ENCODE results near the gene C16orf90.
"Not testable (repeated sequence)": the region's sequence is repeated elsewhere in the genome, so short reads cannot be mapped to it uniquely, and the experiment has no call there.

Gene C16orf90

GRCh38 chr16:3511286-3512180 lies 16.2 kb upstream of the C16orf90 start:
- DNase-seq: no peak

DNA sequence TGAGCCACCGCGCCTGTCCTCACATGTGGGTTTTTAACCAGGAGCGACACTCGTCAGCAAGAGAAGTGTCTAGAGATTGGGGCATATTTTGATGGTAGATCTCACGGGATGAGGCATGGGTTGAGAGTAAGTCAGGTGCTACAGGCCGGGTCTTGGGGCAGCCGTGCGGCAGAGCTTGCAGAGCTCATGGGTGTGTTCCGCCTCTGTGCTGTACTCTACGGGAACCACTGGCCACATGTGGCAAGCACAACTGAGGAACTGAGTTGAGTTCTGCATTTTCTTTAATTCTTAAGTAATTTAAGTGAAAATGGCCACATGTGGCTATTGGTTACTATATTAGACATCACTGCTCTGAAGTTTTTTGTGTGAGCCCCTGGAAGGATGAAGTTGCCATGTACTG lies 15.1 kb upstream of the C16orf90 start:
- no peak for DNase-seq

GRCh38 chr16:3509470-3509928 lies 14.2 kb upstream of the C16orf90 start:
- peak; percentile 47 for DNase-seq

DNA sequence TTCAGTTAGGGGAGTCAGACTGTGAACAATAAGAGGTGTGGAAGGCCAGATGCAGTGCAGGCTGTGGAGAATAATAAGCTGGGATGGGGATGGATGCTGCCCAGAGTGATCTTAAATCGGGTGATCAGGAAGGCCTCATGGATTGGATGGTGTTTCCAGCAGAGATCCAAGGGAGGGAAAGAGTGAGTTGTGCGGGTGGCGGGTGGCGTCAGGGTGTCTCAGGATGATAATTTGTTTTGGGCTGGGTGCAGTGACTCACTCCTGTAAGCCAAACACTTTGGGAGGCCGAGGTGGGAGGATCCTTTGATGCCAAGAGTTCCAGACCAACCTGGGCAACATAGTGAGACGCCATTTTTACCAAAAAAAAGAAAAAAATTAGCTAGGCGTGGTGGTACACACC lies 13.4 kb upstream of the C16orf90 start:
- no peak for DNase-seq

GRCh38 chr16:3503523-3503922 lies 8.2 kb upstream of the C16orf90 start:
- no peak for DNase-seq

DNA sequence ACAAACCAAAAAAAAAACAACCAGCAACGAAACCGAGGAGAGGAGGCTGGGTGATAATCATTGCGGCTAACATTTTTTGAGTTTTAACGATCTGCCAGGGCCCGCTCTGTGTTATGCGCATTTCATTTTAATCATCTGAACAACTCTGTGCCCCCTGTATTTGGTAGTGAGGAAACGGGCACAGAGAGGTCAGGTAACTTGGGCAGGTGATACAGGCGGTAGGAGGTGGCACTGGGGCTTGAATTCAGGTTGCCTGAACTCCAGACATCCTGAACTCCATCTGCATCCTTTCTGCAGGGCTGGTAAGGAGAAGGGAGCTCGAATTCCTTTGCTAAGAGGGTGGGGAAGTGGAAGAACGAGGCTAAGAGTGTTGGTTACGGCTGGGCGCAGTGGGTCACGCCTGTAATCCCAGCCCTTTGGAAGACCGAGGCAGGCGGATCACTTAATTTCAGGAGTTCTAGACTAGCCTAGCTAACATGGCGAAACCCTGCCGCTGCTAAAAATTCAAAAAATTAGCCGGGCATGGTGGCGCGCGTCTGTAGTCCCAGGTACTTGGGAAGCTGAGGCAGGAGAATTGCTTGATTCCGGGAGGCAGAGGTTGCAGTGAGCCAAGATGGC lies 6.6 kb upstream of the C16orf90 start:
- DNase-seq: no peak

- not testable (repeated sequence) for DNase-seq
These were observed 6.1 kb upstream of the C16orf90 start for GRCh38 chr16:3501412-3501761.

DNA sequence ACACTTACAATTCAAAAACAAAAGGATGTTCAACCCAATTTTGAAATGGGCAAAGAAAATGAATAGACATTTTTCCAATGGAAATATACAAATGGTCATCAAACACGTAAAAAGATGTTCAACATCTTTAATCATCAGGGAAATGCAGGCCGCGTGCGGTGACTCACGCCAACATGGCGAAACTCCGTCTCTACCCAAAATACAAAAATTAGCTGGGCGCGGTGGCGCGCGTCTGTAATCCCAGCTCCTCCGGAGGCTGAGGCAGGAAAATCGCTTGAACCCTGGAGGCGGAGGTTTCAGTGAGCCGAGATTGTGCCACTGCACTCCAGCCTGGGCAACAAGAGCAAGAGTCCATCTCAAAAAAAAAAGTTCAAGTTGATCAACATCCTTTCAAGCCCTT lies 3.7 kb upstream of the C16orf90 start:
- DNase-seq: no peak

DNA sequence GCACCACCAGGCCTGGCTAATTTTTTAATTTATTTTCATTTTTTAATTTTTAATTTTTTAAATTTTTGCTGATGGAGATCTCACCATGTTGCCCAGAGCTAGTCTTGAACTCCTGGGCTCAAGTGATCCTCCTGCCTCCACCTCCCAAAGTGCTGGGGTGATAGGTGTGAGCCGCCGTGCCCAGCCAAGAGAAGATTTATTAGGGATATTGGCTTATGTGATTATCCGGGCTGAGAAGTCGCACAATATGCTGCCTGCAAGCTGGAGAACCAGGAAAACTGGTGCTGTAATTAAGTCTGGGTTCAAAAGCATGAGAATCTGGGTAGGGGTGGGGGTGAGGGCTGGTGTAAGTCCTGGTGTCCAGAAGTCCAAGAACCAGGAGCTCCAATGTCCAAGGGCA lies 2.5 kb upstream of the C16orf90 start:
- no peak for DNase-seq

DNA sequence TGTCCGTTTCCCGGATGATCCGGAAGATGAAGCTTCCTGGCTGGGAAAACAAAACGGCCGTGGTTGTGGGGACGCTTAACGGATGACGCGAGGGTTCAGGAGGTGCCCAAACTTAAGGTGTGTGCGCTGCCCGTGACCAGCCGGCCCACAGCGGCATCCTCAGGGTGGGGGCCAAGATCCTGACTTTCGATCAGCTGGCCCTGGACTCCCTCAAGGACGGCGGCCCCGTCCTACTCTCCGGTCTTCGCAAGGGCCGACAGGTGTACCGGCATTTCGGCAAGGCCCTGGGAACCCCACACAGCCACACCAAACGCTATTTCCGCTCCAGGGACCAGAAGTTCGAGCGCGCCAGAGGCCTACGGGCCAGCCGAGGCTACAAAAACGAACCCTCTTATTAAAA lies 1.1 kb upstream of the C16orf90 start:
- no peak for DNase-seq

GRCh38 chr16:3494386-3494973 lies 809 bp downstream of the C16orf90 start:
- no peak for DNase-seq

GRCh38 chr16:3492356-3492755 lies 2.9 kb downstream of the C16orf90 start:
- no peak for DNase-seq

GRCh38 chr16:3490911-3491629 lies 4.2 kb downstream of the C16orf90 start:
- no peak for DNase-seq

- no peak for DNase-seq
These were observed 6.5 kb downstream of the C16orf90 start for GRCh38 chr16:3488801-3489200.

DNA sequence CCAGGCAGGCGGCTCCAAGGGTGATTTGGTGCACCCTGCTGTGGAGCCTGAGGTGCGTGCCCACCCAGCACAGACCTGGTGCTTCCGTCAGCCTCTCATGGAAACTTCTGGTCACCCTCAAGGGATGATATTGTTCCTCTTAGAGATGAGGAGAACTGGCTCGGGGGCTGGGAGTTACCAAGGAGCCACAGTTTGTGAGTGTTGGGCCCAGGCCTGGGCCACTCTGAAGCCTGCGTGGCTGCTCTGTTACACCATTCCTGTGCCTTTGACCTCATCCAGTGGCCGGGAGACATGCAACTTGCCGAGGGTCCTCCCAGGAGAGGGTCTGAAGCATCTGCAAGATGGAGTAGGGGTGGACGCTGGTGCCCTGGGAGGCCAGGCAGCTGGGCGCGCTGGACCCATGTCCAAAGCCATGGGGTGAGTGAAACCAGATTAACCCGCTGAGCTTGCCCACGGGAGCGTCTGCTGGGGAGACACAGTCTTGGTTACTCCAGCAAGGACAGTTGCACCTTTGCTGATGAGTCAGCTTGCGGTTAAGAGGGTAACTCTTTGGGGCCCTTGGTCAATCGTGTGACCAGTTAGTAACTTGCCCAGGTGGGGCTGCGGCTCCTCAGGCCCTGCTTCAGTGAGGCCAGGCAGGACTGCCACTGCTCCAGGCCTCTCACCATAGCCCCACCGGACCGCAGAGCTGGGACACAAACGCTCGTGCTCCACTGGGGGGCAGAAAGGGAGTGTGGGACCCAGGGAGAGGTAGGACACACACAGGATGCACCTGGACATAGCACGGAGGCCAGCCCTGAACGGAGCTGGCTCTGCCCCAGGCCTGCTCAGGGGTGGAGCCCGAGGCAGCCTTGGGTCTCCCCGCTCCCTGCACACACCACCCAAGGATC lies 7.5 kb downstream of the C16orf90 start:
- no peak for DNase-seq

- DNase-seq: no peak
These were observed 8.6 kb downstream of the C16orf90 start for GRCh38 chr16:3486506-3487215.

DNA sequence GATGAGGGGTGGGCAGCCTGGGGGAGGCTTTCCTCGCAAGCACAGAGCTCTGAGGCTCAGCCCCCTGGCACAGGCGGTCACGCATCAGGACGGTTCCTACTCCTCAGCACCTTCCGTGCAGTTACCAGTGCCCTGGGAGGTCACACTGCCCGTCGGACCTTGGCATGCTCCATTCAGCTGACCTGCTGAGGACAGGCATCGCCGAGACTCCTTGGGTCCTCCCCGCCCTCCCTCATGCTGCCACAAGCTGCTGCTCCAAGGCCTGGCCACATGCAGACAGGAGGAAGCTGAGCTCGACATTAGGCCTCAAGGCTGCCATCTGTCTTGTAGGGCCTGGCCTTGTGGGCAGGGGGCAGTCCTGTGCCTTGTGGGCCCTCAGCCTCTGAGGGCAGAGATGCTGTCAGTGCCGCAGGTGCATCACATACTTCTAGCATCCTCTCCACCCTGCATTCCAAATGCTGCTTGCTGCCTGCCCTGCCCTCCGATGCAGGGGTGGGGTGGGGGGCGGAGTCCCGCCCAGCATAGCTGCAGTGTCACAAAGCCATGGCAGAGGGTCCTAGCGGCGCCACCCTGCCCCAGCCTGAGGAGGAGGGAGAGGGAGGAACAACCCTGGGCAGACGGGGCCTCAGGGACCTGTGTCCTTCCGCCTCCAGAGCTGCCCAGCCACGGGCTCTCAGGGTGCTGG lies 9.3 kb downstream of the C16orf90 start:
- DNase-seq: no peak

DNA sequence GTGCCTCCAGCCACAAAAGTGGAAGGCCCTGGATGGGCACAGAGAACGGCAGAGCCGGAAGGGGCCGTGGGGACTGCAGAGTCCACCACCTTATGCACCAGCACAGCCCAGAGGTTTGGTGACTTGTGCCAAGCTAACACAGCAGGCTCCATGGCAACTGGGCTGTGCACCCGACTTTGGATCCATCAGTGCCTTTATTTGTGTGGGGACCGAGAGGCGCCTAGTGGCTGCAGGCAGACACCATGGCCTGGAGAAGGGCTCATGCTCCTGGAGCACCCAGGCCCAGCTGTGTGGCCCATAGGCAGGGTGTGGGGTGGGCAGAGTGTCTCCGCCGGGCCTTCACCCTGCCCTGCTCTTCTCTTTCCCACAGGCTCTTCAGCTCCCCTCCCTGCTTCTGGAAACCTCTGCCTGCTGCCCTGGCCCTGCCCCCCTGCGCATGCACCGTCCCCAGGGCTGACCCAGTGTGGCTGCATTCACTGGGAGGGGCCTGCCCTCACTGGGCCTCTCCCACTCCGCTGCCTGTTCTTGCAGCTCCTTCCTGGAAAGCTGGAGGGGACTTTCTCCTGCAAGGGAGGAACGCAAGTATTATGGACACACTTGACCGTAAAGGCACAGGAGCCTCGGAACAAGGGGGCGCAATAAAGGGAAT lies 10.1 kb downstream of the C16orf90 start:
- DNase-seq: no peak

- DNase-seq: no peak
These were observed 10.8 kb downstream of the C16orf90 start for GRCh38 chr16:3484318-3485096.
